HG03139 (cell line): ENCODE measurements around the gene NUP42.
"Not testable (repeated sequence)": the region's sequence is repeated elsewhere in the genome, so short reads cannot be mapped to it uniquely, and the experiment has no call there.

Experiments used
- ATAC-seq: cut with Tn5 transposase; IDR thresholded peaks from one replicate; pipeline ENCODE4 v1.9.1; 2021; ENCODE audit not compliant: unreplicated experiment

Gene NUP42

GRCh38 chr7:23200331-23200730 is 18.5 kb downstream of the NUP42 start:
- ATAC-seq: no peak

GRCh38 chr7:23204241-23204640 is 22.4 kb downstream of the NUP42 start:
- no peak for ATAC-seq

GRCh38 chr7:23205577-23205908 is 23.7 kb downstream of the NUP42 start:
- ATAC-seq: no peak

- no peak for ATAC-seq
These were observed 24.3 kb downstream of the NUP42 start for GRCh38 chr7:23205909-23206767.

- ATAC-seq: no peak
These were observed 25.2 kb downstream of the NUP42 start for GRCh38 chr7:23207021-23207420.

- no peak for ATAC-seq
These were observed 26.0 kb downstream of the NUP42 start for GRCh38 chr7:23207884-23208283.

GRCh38 chr7:23208316-23208715 is 26.5 kb downstream of the NUP42 start:
- ATAC-seq: no peak

GRCh38 chr7:23210506-23210905 is 28.7 kb downstream of the NUP42 start:
- ATAC-seq: no peak

GRCh38 chr7:23211589-23211988 is 29.7 kb downstream of the NUP42 start:
- no peak for ATAC-seq

- no peak for ATAC-seq
These were observed 30.5 kb downstream of the NUP42 start for GRCh38 chr7:23212395-23212794.

- ATAC-seq: no peak
These were observed 31.0 kb downstream of the NUP42 start for GRCh38 chr7:23212841-23213240.

- ATAC-seq: no peak
These were observed 31.9 kb downstream of the NUP42 start for GRCh38 chr7:23213755-23214154.

GRCh38 chr7:23214423-23214822 is 32.6 kb downstream of the NUP42 start:
- ATAC-seq: no peak

- ATAC-seq: no peak
These were observed 33.1 kb downstream of the NUP42 start for GRCh38 chr7:23214938-23215337.

GRCh38 chr7:23216021-23216420 is 34.2 kb downstream of the NUP42 start:
- ATAC-seq: no peak

- ATAC-seq: no peak
These were observed 36.3 kb downstream of the NUP42 start for GRCh38 chr7:23218196-23218595.

- ATAC-seq: no peak
These were observed 39.0 kb downstream of the NUP42 start for GRCh38 chr7:23220690-23221305.

- ATAC-seq: no peak
These were observed 40.7 kb downstream of the NUP42 start for GRCh38 chr7:23222439-23223030.

- ATAC-seq: not testable (repeated sequence)
These were observed 42.5 kb downstream of the NUP42 start for GRCh38 chr7:23224364-23224763.

GRCh38 chr7:23226844-23227450 is 45.1 kb downstream of the NUP42 start:
- ATAC-seq: no peak

GRCh38 chr7:23228412-23228811 is 46.6 kb downstream of the NUP42 start:
- ATAC-seq: no peak

GRCh38 chr7:23230641-23231101 is 48.8 kb downstream of the NUP42 start:
- no peak for ATAC-seq
